Keratinocyte (primary cell): ENCODE data around the gene GFPT2. TPM values are rescaled to one million over a fixed set of nuclear protein-coding genes. Genes with fewer than 3 reads are reported as not detected.
"Not testable (repeated sequence)": the region's sequence is repeated elsewhere in the genome, so short reads cannot be mapped to it uniquely, and the experiment has no call there.

Experiments
- DNase-seq: peaks from one replicate; pipeline ENCODE4 v3.0.0-alpha.2; 2011; ENCODE audit warnings: low read depth, missing footprints, low spot score
- FAIRE-seq: peaks from 2 replicates; lab custom pipeline; 2011; peaks lifted over from hg19 to GRCh38; lab: Jason Lieb, UNC
- H2AFZ ChIP-seq: 2 replicates; pipeline ENCODE4 v1.6.0; 2012; ENCODE audit warnings: low read length, control low read depth, inconsistent platforms; ENCODE audit not compliant: control insufficient read depth
- H3K27ac ChIP-seq: 2 replicates; pipeline ENCODE4 v1.5.1; 2011; ENCODE audit warnings: low read length; ENCODE audit not compliant: control insufficient read depth, insufficient read depth
- H3K27me3 ChIP-seq: 3 replicates; pipeline ENCODE4 v1.6.0; 2011; ENCODE audit warnings: low read length; ENCODE audit not compliant: control insufficient read depth, insufficient read depth; ENCODE audit errors: extremely low read depth
- H3K36me3 ChIP-seq, 2 experiments: 2 replicates in 1 of 2; 3 replicates in 1 of 2; pipeline ENCODE4 v1.5.1; 2011; ENCODE audit warnings: low read length in 2 of 2, mild to moderate bottlenecking in 1 of 2; ENCODE audit not compliant: control insufficient read depth in 2 of 2, insufficient read depth in 2 of 2; ENCODE audit errors: extremely low read depth in 1 of 2
- H3K4me1 ChIP-seq: 3 replicates; pipeline ENCODE4 v1.5.1; 2011; ENCODE audit warnings: low read length; ENCODE audit not compliant: control insufficient read depth, insufficient read depth; ENCODE audit errors: extremely low read depth
- H3K4me2 ChIP-seq: 3 replicates; pipeline ENCODE4 v1.6.0; 2011; ENCODE audit warnings: low read depth, low read length; ENCODE audit not compliant: control insufficient read depth, insufficient read depth; ENCODE audit errors: extremely low read depth
- H3K4me3 ChIP-seq, 3 experiments: fragments of 200-600 bp in 1 of 3; sonication (generic) in 1 of 3; 2 replicates in 2 of 3; 3 replicates in 1 of 3; pipeline ENCODE4 v1.5.1; 2011 to 2016; ENCODE audit warnings: low read length in 3 of 3, mild to moderate bottlenecking in 3 of 3, control low read depth in 2 of 3, inconsistent platforms in 1 of 3, low read depth in 1 of 3, mixed read lengths in 1 of 3, mixed run types in 1 of 3, moderate library complexity in 1 of 3; ENCODE audit not compliant: control insufficient read depth in 2 of 3, insufficient read depth in 2 of 3; ENCODE audit errors: extremely low read depth in 1 of 3
- H3K79me2 ChIP-seq: 2 replicates; pipeline ENCODE4 v1.6.0; 2012; ENCODE audit warnings: low read length; ENCODE audit not compliant: control insufficient read depth, insufficient read depth
- H3K9ac ChIP-seq: 3 replicates; pipeline ENCODE4 v1.6.0; 2011; ENCODE audit warnings: low read length; ENCODE audit not compliant: control insufficient read depth, insufficient read depth; ENCODE audit errors: extremely low read depth
- H3K9me1 ChIP-seq: 3 replicates; pipeline ENCODE4 v1.6.0; 2011; ENCODE audit warnings: low read length; ENCODE audit not compliant: control insufficient read depth, insufficient read depth; ENCODE audit errors: extremely low read depth
- H3K9me3 ChIP-seq: 2 replicates; pipeline ENCODE4 v1.5.1; 2012; ENCODE audit warnings: low read depth, low read length; ENCODE audit not compliant: control insufficient read depth
- H4K20me1 ChIP-seq: 3 replicates; pipeline ENCODE4 v1.6.0; 2011; ENCODE audit warnings: low read length; ENCODE audit not compliant: control insufficient read depth, insufficient read depth; ENCODE audit errors: extremely low read depth
- CTCF ChIP-seq, 3 experiments: IDR thresholded peaks in 1 of 3; conservative IDR thresholded peaks in 1 of 3; optimal IDR thresholded peaks in 1 of 3; 2 replicates in 2 of 3; 3 replicates in 1 of 3; pipeline versions ENCODE3 to v1.5.1; 2011; ENCODE audit warnings: low read length in 3 of 3, mild to moderate bottlenecking in 3 of 3, moderate library complexity in 2 of 3, control low read depth in 1 of 3, inconsistent platforms in 1 of 3; ENCODE audit not compliant: insufficient read depth in 2 of 3; ENCODE audit errors: extremely low read depth in 1 of 3
- EZH2 ChIP-seq: IDR thresholded peaks from one replicate; pipeline ENCODE4 v1.6.1; 2012; ENCODE audit warnings: inconsistent platforms, mild to moderate bottlenecking, low read length, moderate library complexity
- dilution Hi-C: fragments of 300-500 bp; cut with MboI; formaldehyde crosslinking; loops from one replicate; pipeline ENCODE4 v1.7.0; 2020; ENCODE audit warnings: low sequenced_read_pairs; ENCODE audit not compliant: extremely low pct_ligation_motif_present
- polyA plus RNA-seq, 5 experiments: library from polyadenylated mRNA; depleted of rRNA in 3 of 5; stranded (reverse) in 3 of 5; stranded (forward) in 1 of 5; unstranded in 1 of 5; fragments of >200 nt; gene quantifications; 1 replicate in 1 of 5; 2 replicates in 3 of 5; 3 replicates in 1 of 5; pipeline versions ENCODE4 v1.2.1 to v1.2.3, GENCODE V29; 2011 to 2012; ENCODE audit warnings: missing spikeins in 2 of 5, low read depth in 1 of 5, low replicate concordance in 1 of 5

GFPT2 gene
- polyA plus RNA-seq, 1 donor (not counting 4 experiments of a cell fraction or from before 2014, with no cell fraction given), result not detected

GRCh38 chr5:180299526-180299925 is 53.6 kb downstream of the GFPT2 start:
- Histone ChIP-seq H3K9me1 (no peaks in the 10 kb centered on the region), H3K4me2 (no peak overlapping the region), H3K27me3 (no peaks in the 10 kb centered on the region), H4K20me1 (no peaks in the 10 kb centered on the region), H3K36me3 (no peaks in the 10 kb centered on the region), H3K27ac (no peak overlapping the region), H3K4me3 (no peak overlapping the region), H3K79me2 (no peaks in the 10 kb centered on the region), H3K4me1 (no peaks in the 10 kb centered on the region), H3K9me3 (no peaks in the 10 kb centered on the region), H3K9ac (no peak overlapping the region), H2AFZ (no peak overlapping the region)
- DNase-seq, result no peak
- TF ChIP-seq CTCF (optimal IDR thresholded peaks at IDR 0.05 in 1 of 3, IDR thresholded peaks at IDR 0.05 in 1 of 3, conservative IDR thresholded peaks at IDR 0.05 in 1 of 3; ENCODE audit: extremely low read depth in 1 of 3, insufficient read depth in 2 of 3, low read length in 3 of 3), result no peak
- no peak for TF ChIP-seq EZH2
- no peak for FAIRE-seq
- dilution Hi-C loops, result no loop called here

- dilution Hi-C loops, H3K27me3 ChIP-seq, H3K4me1 ChIP-seq, H3K27ac ChIP-seq, H3K9me1 ChIP-seq, H3K9me3 ChIP-seq, DNase-seq, H3K4me2 ChIP-seq, H4K20me1 ChIP-seq, H3K9ac ChIP-seq, H2AFZ ChIP-seq, FAIRE-seq, H3K4me3 ChIP-seq, H3K79me2 ChIP-seq, H3K36me3 ChIP-seq: not testable (repeated sequence)
These were observed 54.1 kb downstream of the GFPT2 start for GRCh38 chr5:180299014-180299413.

- no peak overlapping the region for H3K27ac ChIP-seq
- FAIRE-seq, result no peak
These were observed 55.4 kb downstream of the GFPT2 start for GRCh38 chr5:180297587-180298282.

More at GRCh38 chr5:180297587-180298282, 55.4 kb downstream of the GFPT2 start:
- no peak for TF ChIP-seq CTCF (optimal IDR thresholded peaks at IDR 0.05 in 1 of 3, IDR thresholded peaks at IDR 0.05 in 1 of 3, conservative IDR thresholded peaks at IDR 0.05 in 1 of 3; ENCODE audit: extremely low read depth in 1 of 3, insufficient read depth in 2 of 3, low read length in 3 of 3)
- no peak for TF ChIP-seq EZH2
- H3K9ac ChIP-seq, result no peak overlapping the region
- dilution Hi-C loops, result no loop called here
- H3K27me3 ChIP-seq, result no peaks in the 10 kb centered on the region
- no peaks in the 10 kb centered on the region for H4K20me1 ChIP-seq
- no peak overlapping the region for H3K4me2 ChIP-seq
- H2AFZ ChIP-seq, result no peak overlapping the region
- H3K9me3 ChIP-seq, result no peaks in the 10 kb centered on the region
- no peaks in the 10 kb centered on the region for H3K79me2 ChIP-seq
- no peak for DNase-seq
- H3K4me3 ChIP-seq, result no peak overlapping the region
- peaks cover 4% of the 10 kb centered on the region for H3K4me1 ChIP-seq
- no peaks in the 10 kb centered on the region for H3K36me3 ChIP-seq
- H3K9me1 ChIP-seq, result no peaks in the 10 kb centered on the region
